GM23248 (cell line): Measurements from ENCODE around the gene SLC6A7.

Experiments used
- EZH2 ChIP-seq: fragments of 200-600 bp; sonication (generic); IDR thresholded peaks from 2 replicates; pipeline ENCODE4 v1.6.1; 2018; ENCODE audit warnings: antibody characterized with exemption, mild to moderate bottlenecking; ENCODE audit not compliant: insufficient read depth, poor library complexity, severe bottlenecking
- EZH2phosphoT487 ChIP-seq: fragments of 200-600 bp; sonication (generic); IDR thresholded peaks from 2 replicates; pipeline ENCODE4 v1.6.1; 2018; ENCODE audit warnings: antibody characterized with exemption, moderate library complexity, mild to moderate bottlenecking, low read depth; ENCODE audit not compliant: insufficient read depth

GRCh38 chr5:150242251-150242894 is 52.5 kb downstream of the SLC6A7 start:
- TF ChIP-seq EZH2 (no peak), EZH2phosphoT487 (no peak)
